ENCODE results near the gene ELFN2. TPM values are rescaled to one million over a fixed set of nuclear protein-coding genes. Genes with fewer than 3 reads are reported as not detected.
A peak's percentile ranks its signal among the peaks of the same experiment; 100 is the strongest.

The ELFN2 gene
- total and polyA plus RNA-seq, 5 donors from 2014 or later, result 0.44 TPM; not detected in 4

GRCh38 chr22:37460684-37461083, 33.4 kb upstream of the ELFN2 start:
- H3K36me3 Mint-ChIP-seq, result peaks cover 36% of the 10 kb centered on the region
- Histone ChIP-seq H3K4me1 (ENCODE audit: control insufficient read depth, insufficient read depth, low read length, poor library complexity, severe bottlenecking) (no peaks in the 10 kb centered on the region), H3K9me3 (ENCODE audit: control insufficient read depth in 2 of 2, low read length in 2 of 2) (no peaks in the 10 kb centered on the region), H3K27me3 (ENCODE audit: control insufficient read depth, insufficient read depth, low read length) (no peaks in the 10 kb centered on the region), H3K36me3 (ENCODE audit: control insufficient read depth, insufficient read depth, low read length) (peaks cover 9% of the 10 kb centered on the region), H3K27ac (ENCODE audit: insufficient read depth, low read length, poor library complexity, severe bottlenecking) (no peak overlapping the region), H3K4me3 (ENCODE audit: low read depth, low read length) (no peak overlapping the region)
- peak overlapping the region in 1 of 3 donors; percentile 17 for H3K27ac Mint-ChIP-seq
- no peaks in the 10 kb centered on the region for H3K9me3 Mint-ChIP-seq
- peaks cover 5 to 13% (median 11%) of the 10 kb centered on the region in 4 donors for H3K4me1 Mint-ChIP-seq
- ATAC-seq (ENCODE audit: low read depth in 2 of 2) (no peak), DNase-seq (no peak)
- H3K27me3 Mint-ChIP-seq, result no peaks in the 10 kb centered on the region
- no peak overlapping the region for H3K4me3 Mint-ChIP-seq

GRCh38 chr22:37459206-37459605, 31.9 kb upstream of the ELFN2 start:
- Mint-ChIP-seq H3K36me3 (peaks cover 37% of the 10 kb centered on the region), H3K4me3 (no peak overlapping the region), H3K27ac (no peak overlapping the region), H3K27me3 (no peaks in the 10 kb centered on the region), H3K9me3 (no peaks in the 10 kb centered on the region), H3K4me1 (peaks cover 0 to 8% (median 5%) of the 10 kb centered on the region in 4 donors)
- H3K4me3 ChIP-seq (ENCODE audit: low read depth, low read length), result no peak overlapping the region
- no peaks in the 10 kb centered on the region for H3K4me1 ChIP-seq (ENCODE audit: control insufficient read depth, insufficient read depth, low read length, poor library complexity, severe bottlenecking)
- H3K27me3 ChIP-seq (ENCODE audit: control insufficient read depth, insufficient read depth, low read length), result no peaks in the 10 kb centered on the region
- DNase-seq (no peak), ATAC-seq (ENCODE audit: low read depth in 2 of 2) (no peak)
- H3K36me3 ChIP-seq (ENCODE audit: control insufficient read depth, insufficient read depth, low read length), result peaks cover 3% of the 10 kb centered on the region
- no peaks in the 10 kb centered on the region for H3K9me3 ChIP-seq (ENCODE audit: control insufficient read depth in 2 of 2, low read length in 2 of 2)
- H3K27ac ChIP-seq (ENCODE audit: insufficient read depth, low read length, poor library complexity, severe bottlenecking), result no peak overlapping the region

- peak overlapping the region in 2 of 3 donors; percentile 44 to 69 for H3K27ac Mint-ChIP-seq
- Histone ChIP-seq H3K9me3 (ENCODE audit: control insufficient read depth in 2 of 2, low read length in 2 of 2) (no peaks in the 10 kb centered on the region), H3K36me3 (ENCODE audit: control insufficient read depth, insufficient read depth, low read length) (peaks cover 3% of the 10 kb centered on the region), H3K27ac (ENCODE audit: insufficient read depth, low read length, poor library complexity, severe bottlenecking) (no peak overlapping the region), H3K4me1 (ENCODE audit: control insufficient read depth, insufficient read depth, low read length, poor library complexity, severe bottlenecking) (no peaks in the 10 kb centered on the region), H3K4me3 (ENCODE audit: low read depth, low read length) (no peak overlapping the region), H3K27me3 (ENCODE audit: control insufficient read depth, insufficient read depth, low read length) (no peaks in the 10 kb centered on the region)
- ATAC-seq (ENCODE audit: low read depth in 2 of 2) (peak; percentile 82 to 87), DNase-seq (peak; percentile 66 to 80 (median 69))
- no peaks in the 10 kb centered on the region for H3K27me3 Mint-ChIP-seq
- peaks cover 27% of the 10 kb centered on the region for H3K36me3 Mint-ChIP-seq
- H3K9me3 Mint-ChIP-seq, result no peaks in the 10 kb centered on the region
- H3K4me1 Mint-ChIP-seq, result peaks cover 0 to 6% (median 5%) of the 10 kb centered on the region in 4 donors
- H3K4me3 Mint-ChIP-seq, result no peak overlapping the region
These were observed 30.0 kb upstream of the ELFN2 start for GRCh38 chr22:37457093-37457893.

GRCh38 chr22:37456346-37456745, 29.1 kb upstream of the ELFN2 start:
- Histone ChIP-seq H3K27ac (ENCODE audit: insufficient read depth, low read length, poor library complexity, severe bottlenecking) (no peak overlapping the region), H3K27me3 (ENCODE audit: control insufficient read depth, insufficient read depth, low read length) (no peaks in the 10 kb centered on the region), H3K4me3 (ENCODE audit: low read depth, low read length) (no peak overlapping the region), H3K36me3 (ENCODE audit: control insufficient read depth, insufficient read depth, low read length) (peaks cover 3% of the 10 kb centered on the region), H3K4me1 (ENCODE audit: control insufficient read depth, insufficient read depth, low read length, poor library complexity, severe bottlenecking) (no peaks in the 10 kb centered on the region), H3K9me3 (ENCODE audit: control insufficient read depth in 2 of 2, low read length in 2 of 2) (no peaks in the 10 kb centered on the region)
- peaks cover 25% of the 10 kb centered on the region for H3K36me3 Mint-ChIP-seq
- ATAC-seq (ENCODE audit: low read depth in 2 of 2), result no peak
- H3K27ac Mint-ChIP-seq, result no peak overlapping the region
- H3K27me3 Mint-ChIP-seq, result no peaks in the 10 kb centered on the region
- H3K9me3 Mint-ChIP-seq, result no peaks in the 10 kb centered on the region
- no peak for DNase-seq
- no peak overlapping the region for H3K4me3 Mint-ChIP-seq
- peaks cover 0 to 6% (median 4%) of the 10 kb centered on the region in 4 donors for H3K4me1 Mint-ChIP-seq

GRCh38 chr22:37455896-37456295, 28.6 kb upstream of the ELFN2 start:
- ATAC-seq (ENCODE audit: low read depth in 2 of 2) (no peak), DNase-seq (no peak)
- Mint-ChIP-seq H3K9me3 (no peaks in the 10 kb centered on the region), H3K4me1 (peaks cover 0 to 6% (median 4%) of the 10 kb centered on the region in 4 donors), H3K27ac (no peak overlapping the region), H3K36me3 (peaks cover 29% of the 10 kb centered on the region), H3K4me3 (no peak overlapping the region), H3K27me3 (no peaks in the 10 kb centered on the region)
- no peaks in the 10 kb centered on the region for H3K9me3 ChIP-seq (ENCODE audit: control insufficient read depth in 2 of 2, low read length in 2 of 2)
- H3K4me1 ChIP-seq (ENCODE audit: control insufficient read depth, insufficient read depth, low read length, poor library complexity, severe bottlenecking), result no peaks in the 10 kb centered on the region
- H3K36me3 ChIP-seq (ENCODE audit: control insufficient read depth, insufficient read depth, low read length), result peaks cover 3% of the 10 kb centered on the region
- H3K27ac ChIP-seq (ENCODE audit: insufficient read depth, low read length, poor library complexity, severe bottlenecking), result no peak overlapping the region
- no peak overlapping the region for H3K4me3 ChIP-seq (ENCODE audit: low read depth, low read length)
- H3K27me3 ChIP-seq (ENCODE audit: control insufficient read depth, insufficient read depth, low read length), result no peaks in the 10 kb centered on the region

- no peak for ATAC-seq (ENCODE audit: low read depth in 2 of 2)
- Histone ChIP-seq H3K27me3 (ENCODE audit: control insufficient read depth, insufficient read depth, low read length) (no peaks in the 10 kb centered on the region), H3K4me3 (ENCODE audit: low read depth, low read length) (no peak overlapping the region), H3K27ac (ENCODE audit: insufficient read depth, low read length, poor library complexity, severe bottlenecking) (no peak overlapping the region), H3K9me3 (ENCODE audit: control insufficient read depth in 2 of 2, low read length in 2 of 2) (no peaks in the 10 kb centered on the region), H3K36me3 (ENCODE audit: control insufficient read depth, insufficient read depth, low read length) (peaks cover 3% of the 10 kb centered on the region), H3K4me1 (ENCODE audit: control insufficient read depth, insufficient read depth, low read length, poor library complexity, severe bottlenecking) (no peaks in the 10 kb centered on the region)
- Mint-ChIP-seq H3K27me3 (no peaks in the 10 kb centered on the region), H3K27ac (peak overlapping the region in 1 of 3 donors; percentile 55), H3K36me3 (peaks cover 24% of the 10 kb centered on the region), H3K4me3 (no peak overlapping the region), H3K9me3 (no peaks in the 10 kb centered on the region), H3K4me1 (peaks cover 0 to 11% (median 4%) of the 10 kb centered on the region in 4 donors)
- no peak for DNase-seq
These were observed 27.8 kb upstream of the ELFN2 start for GRCh38 chr22:37454857-37455686.

GRCh38 chr22:37453696-37454095, 26.4 kb upstream of the ELFN2 start:
- Mint-ChIP-seq H3K9me3 (no peaks in the 10 kb centered on the region), H3K4me3 (no peak overlapping the region), H3K36me3 (peaks cover 20% of the 10 kb centered on the region), H3K27ac (no peak overlapping the region), H3K4me1 (peaks cover 0 to 12% (median 4%) of the 10 kb centered on the region in 4 donors), H3K27me3 (no peaks in the 10 kb centered on the region)
- no peak overlapping the region for H3K4me3 ChIP-seq (ENCODE audit: low read depth, low read length)
- no peak for DNase-seq
- no peak overlapping the region for H3K27ac ChIP-seq (ENCODE audit: insufficient read depth, low read length, poor library complexity, severe bottlenecking)
- no peaks in the 10 kb centered on the region for H3K9me3 ChIP-seq (ENCODE audit: control insufficient read depth in 2 of 2, low read length in 2 of 2)
- H3K27me3 ChIP-seq (ENCODE audit: control insufficient read depth, insufficient read depth, low read length), result no peaks in the 10 kb centered on the region
- H3K36me3 ChIP-seq (ENCODE audit: control insufficient read depth, insufficient read depth, low read length), result peaks cover 3% of the 10 kb centered on the region
- ATAC-seq (ENCODE audit: low read depth in 2 of 2), result no peak
- no peaks in the 10 kb centered on the region for H3K4me1 ChIP-seq (ENCODE audit: control insufficient read depth, insufficient read depth, low read length, poor library complexity, severe bottlenecking)

Data from CD4-positive, CD25-positive, alpha-beta regulatory T cell (primary cell).